Measurements from ENCODE around the gene CACNA2D2. TPM values are rescaled to one million over a fixed set of nuclear protein-coding genes. Genes with fewer than 3 reads are reported as not detected.

CACNA2D2 gene
- total RNA-seq, 5 donors from 2014 or later (not counting 1 experiment from before 2014, with no cell fraction given): 2.6 to 8.9 (median 4.1) TPM

- Mint-ChIP-seq H3K36me3 (peaks cover 4% of the 10 kb centered on the region), H3K4me3 (peak overlapping the region; percentile 93 to 97 (median 96)), H3K4me1 (peaks cover 30 to 47% (median 44%) of the 10 kb centered on the region in 3 donors), H3K9me3 (no peaks in the 10 kb centered on the region), H3K27me3 (no peaks in the 10 kb centered on the region), H3K27ac (peak overlapping the region; percentile 95)
- Histone ChIP-seq H3K27me3 (replicated peaks in 1 of 2; ENCODE audit: control insufficient read depth in 2 of 2, extremely low read depth in 1 of 2, insufficient read depth in 2 of 2, low read length in 1 of 2) (no peaks in the 10 kb centered on the region), H3K36me3 (ENCODE audit: control insufficient read depth in 2 of 2, extremely low read depth in 1 of 2, insufficient read depth in 1 of 2, low read length in 1 of 2) (peaks cover 4 to 22% of the 10 kb centered on the region in 2 donors), H3K9me3 (no peaks in the 10 kb centered on the region), H3K4me1 (ENCODE audit: control insufficient read depth in 1 of 2, extremely low read depth in 1 of 2, insufficient read depth in 2 of 2, low read length in 2 of 2) (peaks cover 25 to 53% of the 10 kb centered on the region in 2 experiments), H3K4me3 (ENCODE audit: control insufficient read depth in 1 of 2, extremely low read depth in 1 of 2, low read length in 1 of 2) (peak overlapping the region in 1 of 2 donors; percentile 82), H3K27ac (ENCODE audit: low read length) (no peak overlapping the region)
- WGBS (ENCODE audit: insufficient coverage): 11% methylated on average over 3 of the region's 8 CpGs
- ChIA-PET POLR2A (interaction anchor here in 1 of 2 donors (0.8 kb wide), 1 partner anchor 9 kb away, joined by 3 read pairs; no protein-coding TSS in a partner anchor), CTCF (interaction anchor here in 1 of 2 donors (1.6 kb wide), 1 partner anchor 9 kb away, joined by 5 read pairs; the partner anchor contains the start of genes CYB561D2 and NPRL2)
- ATAC-seq (replicated peaks in 1 of 4): peak in 3 of 4 experiments; percentile 9 to 18 (median 11)
- no peak for DNase-seq
Observed at GRCh38 chr3:50359760-50360110, 143.7 kb downstream of the CACNA2D2 start.

- peak; percentile 100 for ATAC-seq (replicated peaks in 1 of 4)
- H3K9me3 Mint-ChIP-seq: no peaks in the 10 kb centered on the region
- H3K36me3 ChIP-seq (ENCODE audit: control insufficient read depth in 2 of 2, extremely low read depth in 1 of 2, insufficient read depth in 1 of 2, low read length in 1 of 2): peaks cover 6 to 26% of the 10 kb centered on the region in 2 donors
- peaks cover 9% of the 10 kb centered on the region for H3K36me3 Mint-ChIP-seq
- peak within 1 kb of the TSS; percentile 95 for H3K27ac Mint-ChIP-seq
- peak within 1 kb of the TSS; percentile 82 to 87 for H3K4me3 ChIP-seq (ENCODE audit: control insufficient read depth in 1 of 2, extremely low read depth in 1 of 2, low read length in 1 of 2)
- peak within 1 kb of the TSS; percentile 69 for H3K27ac ChIP-seq (ENCODE audit: low read length)
- H3K27me3 ChIP-seq (replicated peaks in 1 of 2; ENCODE audit: control insufficient read depth in 2 of 2, extremely low read depth in 1 of 2, insufficient read depth in 2 of 2, low read length in 1 of 2): no peaks in the 10 kb centered on the region
- WGBS (ENCODE audit: insufficient coverage): 2% methylated on average over 61 of the region's 64 CpGs
- peaks cover 32 to 47% (median 43%) of the 10 kb centered on the region in 3 donors for H3K4me1 Mint-ChIP-seq
- H3K4me1 ChIP-seq (ENCODE audit: control insufficient read depth in 1 of 2, extremely low read depth in 1 of 2, insufficient read depth in 2 of 2, low read length in 2 of 2): peaks cover 25 to 47% of the 10 kb centered on the region in 2 experiments
- POLR2A ChIA-PET: no interaction called here
- peak; percentile 84 to 99 (median 95) for DNase-seq
- no peaks in the 10 kb centered on the region for H3K9me3 ChIP-seq
- H3K27me3 Mint-ChIP-seq: no peaks in the 10 kb centered on the region
- CTCF ChIA-PET: interaction anchor here in 1 of 2 donors (1.6 kb wide), 1 partner anchor 8 kb away, joined by 5 read pairs; the partner anchor contains the start of genes CYB561D2 and NPRL2
- peak within 1 kb of the TSS; percentile 93 to 97 (median 96) for H3K4me3 Mint-ChIP-seq
Observed at GRCh38 chr3:50358911-50359759, 144.3 kb downstream of the CACNA2D2 start, which contains the start of gene TMEM115. Gene TMEM115 (minus strand): TSS chr3:50359521. CDS start chr3:50359063, 458 bp downstream.

GRCh38 chr3:50358355-50358910, 145.0 kb downstream of the CACNA2D2 start:
- H3K36me3 ChIP-seq (ENCODE audit: control insufficient read depth in 2 of 2, extremely low read depth in 1 of 2, insufficient read depth in 1 of 2, low read length in 1 of 2): peaks cover 6 to 33% of the 10 kb centered on the region in 2 donors
- peaks cover 25 to 47% of the 10 kb centered on the region in 2 experiments for H3K4me1 ChIP-seq (ENCODE audit: control insufficient read depth in 1 of 2, extremely low read depth in 1 of 2, insufficient read depth in 2 of 2, low read length in 2 of 2)
- Mint-ChIP-seq H3K36me3 (peaks cover 10% of the 10 kb centered on the region), H3K4me1 (peaks cover 38 to 46% (median 45%) of the 10 kb centered on the region in 3 donors), H3K4me3 (peak overlapping the region; percentile 93 to 97 (median 96)), H3K27me3 (no peaks in the 10 kb centered on the region), H3K27ac (peak overlapping the region; percentile 85 to 87), H3K9me3 (no peaks in the 10 kb centered on the region)
- H3K4me3 ChIP-seq (ENCODE audit: control insufficient read depth in 1 of 2, extremely low read depth in 1 of 2, low read length in 1 of 2): peak overlapping the region; percentile 82 to 87
- CTCF ChIA-PET: no interaction called here
- WGBS (ENCODE audit: insufficient coverage): 73% methylated on average over 19 of the region's 24 CpGs
- H3K27ac ChIP-seq (ENCODE audit: low read length): peak overlapping the region; percentile 69
- DNase-seq: no peak
- no peaks in the 10 kb centered on the region for H3K9me3 ChIP-seq
- no peak for ATAC-seq (replicated peaks in 1 of 4)
- POLR2A ChIA-PET: no interaction called here
- no peaks in the 10 kb centered on the region for H3K27me3 ChIP-seq (replicated peaks in 1 of 2; ENCODE audit: control insufficient read depth in 2 of 2, extremely low read depth in 1 of 2, insufficient read depth in 2 of 2, low read length in 1 of 2)

GRCh38 chr3:50357481-50357880, 146.0 kb downstream of the CACNA2D2 start:
- peaks cover 43 to 51% (median 47%) of the 10 kb centered on the region in 3 donors for H3K4me1 Mint-ChIP-seq
- no peaks in the 10 kb centered on the region for H3K27me3 ChIP-seq (replicated peaks in 1 of 2; ENCODE audit: control insufficient read depth in 2 of 2, extremely low read depth in 1 of 2, insufficient read depth in 2 of 2, low read length in 1 of 2)
- peaks cover 25 to 50% of the 10 kb centered on the region in 2 experiments for H3K4me1 ChIP-seq (ENCODE audit: control insufficient read depth in 1 of 2, extremely low read depth in 1 of 2, insufficient read depth in 2 of 2, low read length in 2 of 2)
- H3K27ac ChIP-seq (ENCODE audit: low read length): no peak overlapping the region
- DNase-seq (no peak), ATAC-seq (replicated peaks in 1 of 4) (no peak)
- peak overlapping the region; percentile 93 to 97 (median 96) for H3K4me3 Mint-ChIP-seq
- H3K36me3 ChIP-seq (ENCODE audit: control insufficient read depth in 2 of 2, extremely low read depth in 1 of 2, insufficient read depth in 1 of 2, low read length in 1 of 2): peaks cover 6 to 41% of the 10 kb centered on the region in 2 donors
- WGBS (ENCODE audit: insufficient coverage): no CpG with 5 or more reads among the region's 1 CpG
- peaks cover 10% of the 10 kb centered on the region for H3K36me3 Mint-ChIP-seq
- H3K27ac Mint-ChIP-seq: peak overlapping the region; percentile 80 to 85
- H3K4me3 ChIP-seq (ENCODE audit: control insufficient read depth in 1 of 2, extremely low read depth in 1 of 2, low read length in 1 of 2): peak overlapping the region; percentile 82 to 87
- H3K9me3 Mint-ChIP-seq: no peaks in the 10 kb centered on the region
- ChIA-PET POLR2A (interaction anchor here in 1 of 2 donors (0.5 to 1.3 kb wide), 2 partner anchors 8 to 124 kb away, joined by 3 to 7 read pairs; no protein-coding TSS in a partner anchor), CTCF (interaction anchor here in 1 of 2 donors (0.5 to 1.1 kb wide), 2 partner anchors 10 to 554 kb away, joined by 3 to 4 read pairs; partner anchors contain the start of gene INKA1)
- no peaks in the 10 kb centered on the region for H3K27me3 Mint-ChIP-seq
- no peaks in the 10 kb centered on the region for H3K9me3 ChIP-seq

- POLR2A ChIA-PET: interaction anchor here in 1 of 2 donors (1.3 kb wide), 1 partner anchor 9 kb away, joined by 3 read pairs; no protein-coding TSS in a partner anchor
- ATAC-seq (replicated peaks in 1 of 4): no peak
Observed at GRCh38 chr3:50356553-50356952, 146.9 kb downstream of the CACNA2D2 start.

More at GRCh38 chr3:50356553-50356952, 146.9 kb downstream of the CACNA2D2 start:
- H3K9me3 Mint-ChIP-seq: no peaks in the 10 kb centered on the region
- Histone ChIP-seq H3K9me3 (no peaks in the 10 kb centered on the region), H3K36me3 (ENCODE audit: control insufficient read depth in 2 of 2, extremely low read depth in 1 of 2, insufficient read depth in 1 of 2, low read length in 1 of 2) (peaks cover 6 to 45% of the 10 kb centered on the region in 2 donors), H3K4me3 (ENCODE audit: control insufficient read depth in 1 of 2, extremely low read depth in 1 of 2, low read length in 1 of 2) (no peak overlapping the region), H3K4me1 (ENCODE audit: control insufficient read depth in 1 of 2, extremely low read depth in 1 of 2, insufficient read depth in 2 of 2, low read length in 2 of 2) (peaks cover 27 to 55% of the 10 kb centered on the region in 2 experiments), H3K27ac (ENCODE audit: low read length) (no peak overlapping the region), H3K27me3 (replicated peaks in 1 of 2; ENCODE audit: control insufficient read depth in 2 of 2, extremely low read depth in 1 of 2, insufficient read depth in 2 of 2, low read length in 1 of 2) (no peaks in the 10 kb centered on the region)
- peaks cover 10% of the 10 kb centered on the region for H3K36me3 Mint-ChIP-seq
- CTCF ChIA-PET: interaction anchor here in 1 of 2 donors (0.6 to 1.1 kb wide), 2 partner anchors 9 to 10 kb away, joined by 4 to 6 read pairs; no protein-coding TSS in a partner anchor
- DNase-seq: no peak
- H3K4me1 Mint-ChIP-seq: peaks cover 50 to 56% (median 51%) of the 10 kb centered on the region in 3 donors
- H3K27me3 Mint-ChIP-seq: no peaks in the 10 kb centered on the region
- peak overlapping the region; percentile 9 to 96 (median 93) for H3K4me3 Mint-ChIP-seq
- H3K27ac Mint-ChIP-seq: peak overlapping the region; percentile 27 to 31
- 89% methylated on average over 5 of the region's 5 CpGs for WGBS (ENCODE audit: insufficient coverage)
